Measurements from ENCODE around the gene FRAT2.

DNA sequence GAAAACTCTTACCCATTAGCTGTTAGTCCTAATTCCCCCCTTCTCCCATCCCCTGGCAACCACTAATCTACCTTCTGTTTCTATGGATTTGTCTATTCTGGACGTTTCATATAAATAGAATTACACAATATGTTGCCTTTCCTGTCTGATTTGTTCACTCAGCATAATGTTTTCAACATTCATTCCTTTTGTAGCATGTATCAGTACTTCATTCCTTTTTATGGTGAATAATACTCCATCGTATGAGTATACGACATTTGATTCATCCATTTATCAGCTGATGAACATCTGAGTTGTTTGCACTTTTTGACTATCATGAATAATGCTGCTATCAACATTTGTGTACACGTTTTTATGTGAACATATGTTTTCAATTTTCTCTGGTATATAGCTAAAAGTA lies 19.9 kb downstream of the FRAT2 start:
- TF ChIP-seq CTCF (IDR thresholded peaks at IDR 0.05) = no peak
- TF ChIP-seq POLR2A (IDR thresholded peaks at IDR 0.05) = no peak
